Measurements from ENCODE around the gene YWHAE.

YWHAE gene

DNA sequence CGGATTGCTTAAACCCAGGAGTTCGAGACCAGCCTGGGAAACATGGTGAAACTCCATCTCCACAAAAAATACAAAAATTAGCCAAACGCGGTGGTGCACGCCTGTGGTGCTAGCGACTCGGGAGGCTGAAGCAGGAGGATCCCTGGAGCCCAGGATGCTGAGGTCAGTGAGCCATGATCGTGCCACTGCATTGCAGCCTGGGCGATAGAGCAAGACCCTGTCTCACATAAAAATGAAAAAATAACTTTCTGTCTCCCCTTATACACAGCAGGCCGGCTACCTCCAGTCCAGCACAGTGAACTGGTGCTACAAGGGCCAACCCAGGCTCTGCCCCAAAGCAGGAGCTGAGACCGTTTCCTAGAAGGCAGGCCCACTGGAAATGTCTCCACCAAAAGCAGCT is 59.7 kb downstream of the YWHAE start:
- no peaks in the 10 kb centered on the region for H3K4me1 ChIP-seq (ENCODE audit: control insufficient read depth, insufficient read depth, low read length, poor library complexity, severe bottlenecking)
- DNase-seq, result no peak
- H3K9me3 ChIP-seq (ENCODE audit: control insufficient read depth, low read length), result no peaks in the 10 kb centered on the region
- H3K4me3 ChIP-seq (ENCODE audit: insufficient read depth, low read depth, low read length, poor library complexity, severe bottlenecking), result no peak overlapping the region
- H3K27ac ChIP-seq (ENCODE audit: insufficient read depth, low read length, poor library complexity, severe bottlenecking), result no peak overlapping the region
- H3K27me3 ChIP-seq (replicated peaks; ENCODE audit: control insufficient read depth, insufficient read depth, low read length, poor library complexity, severe bottlenecking), result no peaks in the 10 kb centered on the region
- peaks cover 22% of the 10 kb centered on the region for H3K36me3 ChIP-seq (ENCODE audit: control insufficient read depth, insufficient read depth, low read length)

DNA sequence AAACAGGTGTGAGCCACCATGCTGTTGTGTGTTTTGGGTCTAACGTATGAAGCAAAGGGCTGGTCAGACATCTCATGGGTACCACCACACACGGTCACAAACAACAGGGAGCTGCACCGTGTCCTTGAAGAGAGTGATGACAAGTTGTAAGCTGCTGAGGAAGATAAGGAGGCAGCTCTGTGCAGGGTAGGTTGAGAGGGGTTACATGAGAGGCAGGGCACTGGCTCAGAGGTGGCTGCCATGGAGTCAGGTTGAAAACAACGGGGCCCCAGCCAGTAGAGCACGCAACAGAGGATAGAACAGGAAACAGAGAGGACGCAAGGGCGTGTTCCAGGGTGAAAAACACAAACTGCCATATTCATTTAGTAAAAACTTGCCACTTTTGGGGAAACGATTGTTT is 68.3 kb downstream of the YWHAE start:
- Histone ChIP-seq H3K27me3 (replicated peaks; ENCODE audit: control insufficient read depth, insufficient read depth, low read length, poor library complexity, severe bottlenecking) (no peaks in the 10 kb centered on the region), H3K4me1 (ENCODE audit: control insufficient read depth, insufficient read depth, low read length, poor library complexity, severe bottlenecking) (no peaks in the 10 kb centered on the region), H3K36me3 (ENCODE audit: control insufficient read depth, insufficient read depth, low read length) (no peaks in the 10 kb centered on the region), H3K4me3 (ENCODE audit: insufficient read depth, low read depth, low read length, poor library complexity, severe bottlenecking) (no peak overlapping the region), H3K27ac (ENCODE audit: insufficient read depth, low read length, poor library complexity, severe bottlenecking) (no peak overlapping the region), H3K9me3 (ENCODE audit: control insufficient read depth, low read length) (no peaks in the 10 kb centered on the region)
- no peak for DNase-seq

DNA sequence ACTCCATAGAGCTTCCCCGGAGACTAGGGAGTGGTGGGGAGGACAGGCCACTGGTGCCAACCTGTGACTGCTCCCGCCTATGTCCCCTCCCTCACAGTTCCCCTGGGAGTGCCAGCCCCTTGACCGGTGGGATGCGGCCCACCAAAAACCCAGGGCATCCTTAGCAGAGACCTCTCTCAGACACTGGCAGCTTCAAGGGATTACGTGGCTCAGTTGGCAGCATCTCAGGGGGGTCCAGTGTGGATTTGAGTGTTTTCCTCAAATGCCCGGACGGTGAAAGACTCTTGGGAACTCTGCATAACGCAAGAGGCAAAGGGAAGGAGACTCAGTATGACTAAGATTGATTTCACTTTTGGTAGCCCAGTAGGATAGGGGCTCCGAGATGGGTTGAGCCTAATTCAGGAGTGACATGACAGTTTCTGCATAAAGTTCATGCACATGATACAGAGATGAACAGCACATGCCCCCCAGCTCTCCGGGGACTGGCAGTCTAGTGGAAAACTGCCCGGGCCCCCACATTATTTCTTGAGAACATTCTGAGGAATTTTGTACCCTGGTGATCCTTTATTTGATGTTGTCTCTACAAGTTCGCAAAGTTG is 70.2 kb downstream of the YWHAE start:
- no peak overlapping the region for H3K27ac ChIP-seq (ENCODE audit: insufficient read depth, low read length, poor library complexity, severe bottlenecking)
- DNase-seq, result no peak
- no peaks in the 10 kb centered on the region for H3K27me3 ChIP-seq (replicated peaks; ENCODE audit: control insufficient read depth, insufficient read depth, low read length, poor library complexity, severe bottlenecking)
- H3K36me3 ChIP-seq (ENCODE audit: control insufficient read depth, insufficient read depth, low read length), result no peaks in the 10 kb centered on the region
- H3K4me1 ChIP-seq (ENCODE audit: control insufficient read depth, insufficient read depth, low read length, poor library complexity, severe bottlenecking), result no peaks in the 10 kb centered on the region
- H3K9me3 ChIP-seq (ENCODE audit: control insufficient read depth, low read length), result no peaks in the 10 kb centered on the region
- no peak overlapping the region for H3K4me3 ChIP-seq (ENCODE audit: insufficient read depth, low read depth, low read length, poor library complexity, severe bottlenecking)

DNA sequence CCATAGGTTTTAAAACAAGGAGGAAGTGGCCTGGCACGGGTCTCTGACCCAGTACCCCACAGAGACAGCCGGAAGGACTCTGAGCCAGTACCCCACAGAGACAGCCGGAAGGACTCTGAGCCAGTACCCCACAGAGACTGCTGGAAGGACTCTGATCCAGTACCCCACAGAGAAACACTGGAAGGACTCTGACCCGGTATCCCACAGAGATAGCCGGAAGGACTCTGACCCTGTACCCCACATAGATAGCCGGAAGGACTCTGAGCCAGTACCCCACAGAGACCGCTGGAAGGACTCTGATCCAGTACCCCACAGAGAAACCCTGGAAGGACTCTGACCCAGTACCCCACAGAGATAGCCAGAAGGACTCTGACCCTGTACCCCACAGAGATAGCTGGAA is 71.6 kb downstream of the YWHAE start:
- no peaks in the 10 kb centered on the region for H3K4me1 ChIP-seq (ENCODE audit: control insufficient read depth, insufficient read depth, low read length, poor library complexity, severe bottlenecking)
- DNase-seq, result no peak
- H3K27me3 ChIP-seq (replicated peaks; ENCODE audit: control insufficient read depth, insufficient read depth, low read length, poor library complexity, severe bottlenecking), result no peaks in the 10 kb centered on the region
- H3K9me3 ChIP-seq (ENCODE audit: control insufficient read depth, low read length), result no peaks in the 10 kb centered on the region
- no peaks in the 10 kb centered on the region for H3K36me3 ChIP-seq (ENCODE audit: control insufficient read depth, insufficient read depth, low read length)
- no peak overlapping the region for H3K4me3 ChIP-seq (ENCODE audit: insufficient read depth, low read depth, low read length, poor library complexity, severe bottlenecking)
- H3K27ac ChIP-seq (ENCODE audit: insufficient read depth, low read length, poor library complexity, severe bottlenecking), result no peak overlapping the region

DNA sequence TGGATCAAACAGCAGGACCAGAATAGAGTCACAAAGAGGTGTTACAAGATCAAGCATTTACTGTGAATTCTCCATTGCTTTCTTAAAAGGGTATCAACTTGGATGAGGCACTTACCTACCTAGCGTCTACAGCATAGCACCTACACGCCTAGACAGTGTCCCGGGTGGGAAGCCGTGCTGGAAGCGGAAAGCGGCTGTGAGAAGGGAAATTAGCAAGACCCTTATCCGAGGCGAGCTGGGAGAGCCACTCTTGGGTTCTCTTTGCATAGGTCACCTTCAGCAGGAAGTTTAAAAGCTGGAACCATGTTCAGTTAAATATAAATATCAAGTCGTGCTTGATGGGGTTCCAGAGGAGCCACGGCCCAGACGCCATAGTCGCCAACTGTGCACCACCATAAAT is 74.3 kb downstream of the YWHAE start:
- H3K27me3 ChIP-seq (replicated peaks; ENCODE audit: control insufficient read depth, insufficient read depth, low read length, poor library complexity, severe bottlenecking), result no peaks in the 10 kb centered on the region
- H3K36me3 ChIP-seq (ENCODE audit: control insufficient read depth, insufficient read depth, low read length), result no peaks in the 10 kb centered on the region
- no peak for DNase-seq
- no peak overlapping the region for H3K4me3 ChIP-seq (ENCODE audit: insufficient read depth, low read depth, low read length, poor library complexity, severe bottlenecking)
- H3K9me3 ChIP-seq (ENCODE audit: control insufficient read depth, low read length), result no peaks in the 10 kb centered on the region
- H3K4me1 ChIP-seq (ENCODE audit: control insufficient read depth, insufficient read depth, low read length, poor library complexity, severe bottlenecking), result no peaks in the 10 kb centered on the region
- no peak overlapping the region for H3K27ac ChIP-seq (ENCODE audit: insufficient read depth, low read length, poor library complexity, severe bottlenecking)

DNA sequence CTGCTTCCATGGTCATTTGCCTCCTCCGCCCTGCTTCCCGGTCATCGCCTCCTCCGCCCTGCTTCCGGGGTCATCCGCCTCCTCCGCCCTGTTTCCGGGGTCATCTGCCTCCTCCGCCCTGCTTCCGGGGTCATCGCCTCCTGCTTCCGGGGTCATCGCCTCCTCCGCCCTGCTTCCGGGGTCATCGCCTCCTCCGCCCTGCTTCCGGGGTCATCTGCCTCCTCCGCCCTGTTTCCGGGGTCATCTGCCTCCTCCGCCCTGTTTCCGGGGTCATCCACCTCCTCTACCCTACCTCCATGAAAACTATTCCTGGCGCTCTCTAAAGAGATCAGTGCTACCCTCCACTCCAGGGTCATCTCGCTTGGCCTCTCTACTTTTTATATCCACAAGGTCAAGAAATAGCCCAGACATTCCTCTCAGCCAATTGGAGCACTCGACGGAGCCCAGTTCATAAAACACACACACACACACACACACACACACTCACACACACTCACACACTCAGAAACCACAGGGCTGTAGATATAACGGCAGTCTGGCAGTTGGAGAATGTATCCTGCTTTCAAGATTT is 75.7 kb downstream of the YWHAE start:
- Histone ChIP-seq H3K4me1 (ENCODE audit: control insufficient read depth, insufficient read depth, low read length, poor library complexity, severe bottlenecking) (no peaks in the 10 kb centered on the region), H3K4me3 (ENCODE audit: insufficient read depth, low read depth, low read length, poor library complexity, severe bottlenecking) (no peak overlapping the region), H3K27ac (ENCODE audit: insufficient read depth, low read length, poor library complexity, severe bottlenecking) (no peak overlapping the region), H3K36me3 (ENCODE audit: control insufficient read depth, insufficient read depth, low read length) (no peaks in the 10 kb centered on the region), H3K27me3 (replicated peaks; ENCODE audit: control insufficient read depth, insufficient read depth, low read length, poor library complexity, severe bottlenecking) (no peaks in the 10 kb centered on the region), H3K9me3 (ENCODE audit: control insufficient read depth, low read length) (no peaks in the 10 kb centered on the region)
- no peak for DNase-seq

DNA sequence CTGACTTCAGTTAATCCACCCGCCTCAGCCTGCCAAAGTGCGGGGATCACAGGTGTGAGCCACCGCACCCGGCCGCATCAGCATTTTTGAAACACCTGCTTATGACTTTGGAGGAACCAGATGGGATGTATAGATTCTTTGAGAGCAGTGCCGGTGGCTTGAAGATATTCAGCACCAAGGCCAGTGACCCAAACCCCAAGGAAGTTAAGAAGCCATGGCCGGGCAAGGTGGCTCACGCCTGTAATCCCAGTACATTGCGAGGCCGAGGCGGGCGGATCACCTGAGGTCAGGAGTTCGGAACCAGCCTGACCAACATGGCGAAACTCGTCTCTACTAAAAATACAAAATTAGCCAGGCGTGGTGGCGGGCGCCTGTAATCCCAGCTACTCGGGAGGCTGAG is 76.7 kb downstream of the YWHAE start:
- no peaks in the 10 kb centered on the region for H3K36me3 ChIP-seq (ENCODE audit: control insufficient read depth, insufficient read depth, low read length)
- H3K27ac ChIP-seq (ENCODE audit: insufficient read depth, low read length, poor library complexity, severe bottlenecking), result no peak overlapping the region
- H3K4me1 ChIP-seq (ENCODE audit: control insufficient read depth, insufficient read depth, low read length, poor library complexity, severe bottlenecking), result no peaks in the 10 kb centered on the region
- no peaks in the 10 kb centered on the region for H3K27me3 ChIP-seq (replicated peaks; ENCODE audit: control insufficient read depth, insufficient read depth, low read length, poor library complexity, severe bottlenecking)
- no peak for DNase-seq
- H3K4me3 ChIP-seq (ENCODE audit: insufficient read depth, low read depth, low read length, poor library complexity, severe bottlenecking), result no peak overlapping the region
- H3K9me3 ChIP-seq (ENCODE audit: control insufficient read depth, low read length), result no peaks in the 10 kb centered on the region

DNA sequence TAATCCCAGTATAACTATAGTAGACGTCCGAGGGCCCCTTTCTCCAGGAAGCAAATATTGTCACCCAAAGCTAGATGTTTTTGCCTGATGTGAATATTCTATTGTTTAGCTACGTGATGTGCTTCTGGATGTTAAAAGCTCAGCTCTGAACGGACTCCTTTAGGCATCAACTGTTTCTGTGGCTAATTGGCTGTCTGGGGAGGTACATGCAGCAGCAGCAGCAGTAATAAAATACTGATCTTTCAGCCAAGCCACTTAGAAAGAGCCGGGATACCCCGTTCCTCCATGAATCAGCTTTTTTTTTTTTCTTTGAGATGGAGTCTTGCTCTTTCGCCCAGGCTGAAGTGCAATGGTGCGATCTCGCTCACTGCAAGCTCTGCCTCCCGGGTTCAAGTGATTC is 77.5 kb downstream of the YWHAE start:
- Histone ChIP-seq H3K27ac (ENCODE audit: insufficient read depth, low read length, poor library complexity, severe bottlenecking) (no peak overlapping the region), H3K36me3 (ENCODE audit: control insufficient read depth, insufficient read depth, low read length) (no peaks in the 10 kb centered on the region), H3K4me3 (ENCODE audit: insufficient read depth, low read depth, low read length, poor library complexity, severe bottlenecking) (no peak overlapping the region), H3K9me3 (ENCODE audit: control insufficient read depth, low read length) (no peaks in the 10 kb centered on the region), H3K4me1 (ENCODE audit: control insufficient read depth, insufficient read depth, low read length, poor library complexity, severe bottlenecking) (no peaks in the 10 kb centered on the region), H3K27me3 (replicated peaks; ENCODE audit: control insufficient read depth, insufficient read depth, low read length, poor library complexity, severe bottlenecking) (no peaks in the 10 kb centered on the region)
- DNase-seq, result no peak

DNA sequence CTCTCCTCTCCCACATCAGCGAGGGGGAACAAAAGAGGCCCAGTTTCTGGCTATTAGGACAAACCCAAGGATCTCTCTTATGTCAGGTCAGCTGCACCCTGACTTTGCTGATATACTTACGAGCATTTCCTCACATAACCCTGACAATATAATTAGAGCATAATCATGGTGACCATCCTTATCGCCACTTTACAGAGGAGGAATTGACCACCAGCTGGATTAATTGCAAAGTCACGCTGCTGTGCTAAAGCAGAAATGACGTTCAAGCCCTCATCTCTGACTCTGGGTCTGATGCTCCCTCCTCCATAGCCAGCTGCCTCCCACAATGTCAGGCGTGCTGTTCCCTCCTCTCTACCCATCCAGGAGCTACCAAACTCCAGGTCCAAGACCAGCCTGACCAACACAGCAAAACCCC is 78.0 kb downstream of the YWHAE start:
- H3K4me3 ChIP-seq (ENCODE audit: insufficient read depth, low read depth, low read length, poor library complexity, severe bottlenecking), result no peak overlapping the region
- no peak for DNase-seq
- no peak overlapping the region for H3K27ac ChIP-seq (ENCODE audit: insufficient read depth, low read length, poor library complexity, severe bottlenecking)
- no peaks in the 10 kb centered on the region for H3K36me3 ChIP-seq (ENCODE audit: control insufficient read depth, insufficient read depth, low read length)
- H3K9me3 ChIP-seq (ENCODE audit: control insufficient read depth, low read length), result no peaks in the 10 kb centered on the region
- no peaks in the 10 kb centered on the region for H3K27me3 ChIP-seq (replicated peaks; ENCODE audit: control insufficient read depth, insufficient read depth, low read length, poor library complexity, severe bottlenecking)
- H3K4me1 ChIP-seq (ENCODE audit: control insufficient read depth, insufficient read depth, low read length, poor library complexity, severe bottlenecking), result no peaks in the 10 kb centered on the region

DNA sequence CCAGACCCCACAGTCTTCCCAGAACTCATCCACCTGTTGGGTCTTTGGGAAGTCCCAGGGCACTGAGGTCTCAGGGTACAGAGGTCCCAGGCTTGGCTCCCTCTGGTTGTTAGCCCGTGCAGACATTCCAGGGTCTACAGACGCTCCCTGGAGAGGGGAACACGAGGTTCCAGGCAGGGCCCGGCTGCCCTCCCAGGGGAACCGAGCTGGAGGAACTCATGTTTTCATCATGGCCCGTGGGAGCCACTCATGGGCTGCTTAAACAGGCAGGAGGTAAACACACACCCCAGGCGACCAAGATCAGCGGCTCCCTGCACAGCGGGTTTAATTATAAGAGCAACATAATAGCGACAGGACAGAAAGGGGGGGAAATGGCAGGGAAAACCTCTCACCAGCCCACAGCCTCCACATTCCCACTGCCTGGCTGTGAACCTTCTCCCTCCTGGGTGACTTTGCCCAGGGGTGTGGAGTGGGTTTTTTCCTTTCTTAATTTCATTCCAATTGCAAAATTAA is 84.1 kb downstream of the YWHAE start:
- Histone ChIP-seq H3K36me3 (ENCODE audit: control insufficient read depth, insufficient read depth, low read length) (no peaks in the 10 kb centered on the region), H3K27me3 (replicated peaks; ENCODE audit: control insufficient read depth, insufficient read depth, low read length, poor library complexity, severe bottlenecking) (no peaks in the 10 kb centered on the region), H3K4me3 (ENCODE audit: insufficient read depth, low read depth, low read length, poor library complexity, severe bottlenecking) (no peak overlapping the region), H3K9me3 (ENCODE audit: control insufficient read depth, low read length) (no peaks in the 10 kb centered on the region), H3K27ac (ENCODE audit: insufficient read depth, low read length, poor library complexity, severe bottlenecking) (no peak overlapping the region), H3K4me1 (ENCODE audit: control insufficient read depth, insufficient read depth, low read length, poor library complexity, severe bottlenecking) (no peaks in the 10 kb centered on the region)
- DNase-seq, result no peak

Data from effector memory CD4-positive, alpha-beta T cell (primary cell).